GM23338 (cell line): Measurements from ENCODE around the gene SPG7. TPM values are rescaled to one million over a fixed set of nuclear protein-coding genes. Genes with fewer than 3 reads are reported as not detected.

ENCODE experiments used
- ATAC-seq: fragments of 200-7000 bp; cut with Tn5 transposase; 3 replicates; pipeline ENCODE4 v1.9.1; 2020
- DNase-seq: peaks from one replicate; pipeline ENCODE4 v3.0.0-alpha.2; 2015; ENCODE audit warnings: low spot score
- H2AFZ ChIP-seq: fragments of 200-600 bp; sonication (generic); 2 replicates; pipeline ENCODE4 v1.8.0; 2016; ENCODE audit warnings: antibody characterized with exemption, mild to moderate bottlenecking, moderate library complexity
- H3F3A ChIP-seq: fragments of 200-600 bp; sonication (generic); replicated peaks from 2 replicates; pipeline ENCODE4 v1.8.0; 2017; ENCODE audit warnings: antibody characterized with exemption, mixed run types, low read depth
- H3K27ac ChIP-seq: fragments of 200-600 bp; sonication (generic); 2 replicates; pipeline ENCODE4 v1.6.1; 2016; ENCODE audit warnings: low read depth
- H3K27me3 ChIP-seq: fragments of 200-600 bp; sonication (generic); 2 replicates; pipeline ENCODE4 v1.8.0; 2016; ENCODE audit warnings: mild to moderate bottlenecking, mixed run types, moderate library complexity; ENCODE audit not compliant: insufficient read depth
- H3K36me3 ChIP-seq: fragments of 200-600 bp; sonication (generic); 2 replicates; pipeline ENCODE4 v1.8.0; 2016; ENCODE audit warnings: mild to moderate bottlenecking; ENCODE audit not compliant: insufficient read depth
- H3K4me1 ChIP-seq: fragments of 200-600 bp; sonication (generic); 2 replicates; pipeline ENCODE4 v1.8.0; 2016; ENCODE audit warnings: mild to moderate bottlenecking, moderate library complexity; ENCODE audit not compliant: insufficient read depth
- H3K4me2 ChIP-seq: fragments of 200-600 bp; sonication (generic); 2 replicates; pipeline ENCODE4 v1.7.1; 2017; ENCODE audit warnings: mixed run types
- H3K4me3 ChIP-seq: fragments of 200-600 bp; sonication (generic); 2 replicates; pipeline ENCODE4 v1.6.1; 2016; ENCODE audit warnings: mixed run types
- H3K79me2 ChIP-seq: fragments of 200-600 bp; sonication (generic); replicated peaks from 2 replicates; pipeline ENCODE4 v1.8.0; 2017; ENCODE audit warnings: mild to moderate bottlenecking; ENCODE audit not compliant: insufficient read depth
- H3K9me2 ChIP-seq: fragments of 200-600 bp; sonication (generic); 2 replicates; pipeline ENCODE4 v1.8.0; 2017; ENCODE audit not compliant: insufficient read depth
- H4K20me1 ChIP-seq: fragments of 200-600 bp; sonication (generic); replicated peaks from 2 replicates; pipeline ENCODE4 v1.8.0; 2017; ENCODE audit warnings: mild to moderate bottlenecking; ENCODE audit not compliant: insufficient read depth
- H3K27ac Mint-ChIP-seq: 2 replicates; pipeline ENCODE4 v1.8.0; 2020; ENCODE audit warnings: inconsistent platforms, mild to moderate bottlenecking, moderate library complexity, mixed read lengths
- H3K27me3 Mint-ChIP-seq: 3 replicates; pipeline ENCODE4 v1.8.0; 2022; ENCODE audit warnings: low read depth, mild to moderate bottlenecking, moderate library complexity, mixed read lengths, inconsistent platforms; ENCODE audit not compliant: insufficient read depth, poor library complexity
- H3K36me3 Mint-ChIP-seq: 3 replicates; pipeline ENCODE4 v1.8.0; 2021; ENCODE audit warnings: low read depth, mild to moderate bottlenecking, inconsistent platforms, moderate library complexity, mixed read lengths
- H3K4me1 Mint-ChIP-seq: 3 replicates; pipeline ENCODE4 v1.8.0; 2020; ENCODE audit warnings: mild to moderate bottlenecking, inconsistent platforms, mixed read lengths
- H3K4me3 Mint-ChIP-seq: 3 replicates; pipeline ENCODE4 v1.8.0; 2021; ENCODE audit warnings: moderate library complexity, mild to moderate bottlenecking, inconsistent platforms, mixed read lengths
- H3K9me3 Mint-ChIP-seq: 3 replicates; pipeline ENCODE4 v1.8.0; 2020; ENCODE audit warnings: moderate library complexity, mild to moderate bottlenecking, inconsistent platforms, mixed read lengths
- CREB1 ChIP-seq: fragments of 250-450 bp; sonication (Bioruptor Pico); IDR thresholded peaks from 2 replicates; pipeline ENCODE4 v1.5.0; 2020; ENCODE audit warnings: low read depth, mild to moderate bottlenecking, moderate library complexity
- CTCF ChIP-seq, 2 experiments: fragments of 200-600 bp in 1 of 2; sonication (generic) in 1 of 2; conservative IDR thresholded peaks; 2 replicates each; pipeline versions ENCODE4 v1.5.1 to v1.6.1; 2016 to 2017; ENCODE audit warnings: antibody characterized with exemption in 2 of 2, low read depth in 2 of 2, mild to moderate bottlenecking in 2 of 2, moderate library complexity in 1 of 2
- ETS1 ChIP-seq: IDR thresholded peaks from 2 replicates; pipeline ENCODE4 v1.6.1; 2016; ENCODE audit warnings: antibody characterized with exemption
- EZH2 ChIP-seq: fragments of 200-600 bp; sonication (generic); IDR thresholded peaks from one replicate; pipeline ENCODE4 v1.8.0; 2017; ENCODE audit warnings: antibody characterized with exemption, mild to moderate bottlenecking, low read depth; ENCODE audit not compliant: unreplicated experiment
- EZH2phosphoT487 ChIP-seq: fragments of 200-600 bp; sonication (generic); IDR thresholded peaks from one replicate; pipeline ENCODE4 v1.8.1; 2018; ENCODE audit warnings: antibody characterized with exemption; ENCODE audit not compliant: unreplicated experiment
- JUNB ChIP-seq: IDR thresholded peaks from one replicate; pipeline ENCODE4 v1.6.1; 2016; ENCODE audit warnings: antibody characterized with exemption; ENCODE audit not compliant: unreplicated experiment
- NANOG ChIP-seq: IDR thresholded peaks from 2 replicates; pipeline ENCODE4 v1.6.1; 2016; ENCODE audit warnings: antibody characterized with exemption, borderline replicate concordance
- POLR2AphosphoS5 ChIP-seq: IDR thresholded peaks from 2 replicates; pipeline ENCODE4 v1.6.1; 2016; ENCODE audit warnings: antibody characterized with exemption, low read depth
- STAT1 ChIP-seq: IDR thresholded peaks from one replicate; pipeline ENCODE4 v1.6.1; 2016; ENCODE audit warnings: antibody characterized with exemption; ENCODE audit not compliant: unreplicated experiment
- ZNF114 ChIP-seq: fragments of 250-450 bp; sonication (Bioruptor Pico); IDR thresholded peaks from 2 replicates; pipeline ENCODE4 v1.5.0; 2020; ENCODE audit warnings: mild to moderate bottlenecking, moderate library complexity
- ZNF331 ChIP-seq: fragments of 250-450 bp; sonication (Bioruptor Pico); IDR thresholded peaks from 2 replicates; pipeline ENCODE4 v1.5.0; 2020; ENCODE audit warnings: low read depth, mild to moderate bottlenecking, moderate library complexity
- polyA plus RNA-seq: library from polyadenylated mRNA; unstranded; fragments of >200 nt; fragmentation: Nextera tagmentation; extraction: Ambion mirVana; gene quantifications from 2 replicates; pipeline ENCODE4 v1.2.1, GENCODE V29; 2016
- total RNA-seq: library from RNA; depleted of rRNA; stranded (reverse); fragments of >200 nt; shearing (Covaris generic); gene quantifications from 2 replicates; pipeline ENCODE4 v1.2.3, GENCODE V29; 2014
- TF ChIP-seq, protein P1 (sequence below): fragments of 250-450 bp; sonication (Bioruptor Pico); IDR thresholded peaks from 2 replicates; pipeline ENCODE4 v1.5.0; 2020; ENCODE audit warnings: mild to moderate bottlenecking, moderate library complexity
- TF ChIP-seq, protein P2 (sequence below): IDR thresholded peaks from one replicate; pipeline ENCODE4 v1.6.1; 2018; ENCODE audit warnings: antibody characterized with exemption; ENCODE audit not compliant: unreplicated experiment

SPG7 gene
- total and polyA plus RNA-seq, 2 experiments from 2014 or later, result 77.1 to 267 TPM

GRCh38 chr16:89458551-89458950 lies 49.7 kb upstream of the SPG7 start:
- Mint-ChIP-seq H3K27me3 (peaks cover 16% of the 10 kb centered on the region), H3K36me3 (peaks cover 49% of the 10 kb centered on the region), H3K27ac (peak overlapping the region; percentile 4), H3K4me3 (no peak overlapping the region), H3K4me1 (peaks cover 29% of the 10 kb centered on the region), H3K9me3 (peaks cover 22% of the 10 kb centered on the region; the same call in 2 of the 3 replicates)
- Histone ChIP-seq H3K4me3 (no peak overlapping the region), H3K9me2 (no peaks in the 10 kb centered on the region), H3K36me3 (no peaks in the 10 kb centered on the region), H3K79me2 (peaks cover 93% of the 10 kb centered on the region), H3F3A (peaks cover 7% of the 10 kb centered on the region; the same call in 1 of the 2 replicates), H3K27me3 (no peaks in the 10 kb centered on the region), H3K27ac (peak overlapping the region; percentile 87; the same call in 1 of the 2 replicates), H2AFZ (no peak overlapping the region), H4K20me1 (peaks cover 56% of the 10 kb centered on the region), H3K4me1 (peaks cover 10% of the 10 kb centered on the region; the same call in 1 of the 2 replicates), H3K4me2 (no peak overlapping the region)
- ATAC-seq, result no peak
- no peak for DNase-seq
- no peak for TF ChIP-seq ZNF331
- TF ChIP-seq ETS1, result no peak
- TF ChIP-seq EZH2phosphoT487, result no peak
- TF ChIP-seq, protein P1, sequence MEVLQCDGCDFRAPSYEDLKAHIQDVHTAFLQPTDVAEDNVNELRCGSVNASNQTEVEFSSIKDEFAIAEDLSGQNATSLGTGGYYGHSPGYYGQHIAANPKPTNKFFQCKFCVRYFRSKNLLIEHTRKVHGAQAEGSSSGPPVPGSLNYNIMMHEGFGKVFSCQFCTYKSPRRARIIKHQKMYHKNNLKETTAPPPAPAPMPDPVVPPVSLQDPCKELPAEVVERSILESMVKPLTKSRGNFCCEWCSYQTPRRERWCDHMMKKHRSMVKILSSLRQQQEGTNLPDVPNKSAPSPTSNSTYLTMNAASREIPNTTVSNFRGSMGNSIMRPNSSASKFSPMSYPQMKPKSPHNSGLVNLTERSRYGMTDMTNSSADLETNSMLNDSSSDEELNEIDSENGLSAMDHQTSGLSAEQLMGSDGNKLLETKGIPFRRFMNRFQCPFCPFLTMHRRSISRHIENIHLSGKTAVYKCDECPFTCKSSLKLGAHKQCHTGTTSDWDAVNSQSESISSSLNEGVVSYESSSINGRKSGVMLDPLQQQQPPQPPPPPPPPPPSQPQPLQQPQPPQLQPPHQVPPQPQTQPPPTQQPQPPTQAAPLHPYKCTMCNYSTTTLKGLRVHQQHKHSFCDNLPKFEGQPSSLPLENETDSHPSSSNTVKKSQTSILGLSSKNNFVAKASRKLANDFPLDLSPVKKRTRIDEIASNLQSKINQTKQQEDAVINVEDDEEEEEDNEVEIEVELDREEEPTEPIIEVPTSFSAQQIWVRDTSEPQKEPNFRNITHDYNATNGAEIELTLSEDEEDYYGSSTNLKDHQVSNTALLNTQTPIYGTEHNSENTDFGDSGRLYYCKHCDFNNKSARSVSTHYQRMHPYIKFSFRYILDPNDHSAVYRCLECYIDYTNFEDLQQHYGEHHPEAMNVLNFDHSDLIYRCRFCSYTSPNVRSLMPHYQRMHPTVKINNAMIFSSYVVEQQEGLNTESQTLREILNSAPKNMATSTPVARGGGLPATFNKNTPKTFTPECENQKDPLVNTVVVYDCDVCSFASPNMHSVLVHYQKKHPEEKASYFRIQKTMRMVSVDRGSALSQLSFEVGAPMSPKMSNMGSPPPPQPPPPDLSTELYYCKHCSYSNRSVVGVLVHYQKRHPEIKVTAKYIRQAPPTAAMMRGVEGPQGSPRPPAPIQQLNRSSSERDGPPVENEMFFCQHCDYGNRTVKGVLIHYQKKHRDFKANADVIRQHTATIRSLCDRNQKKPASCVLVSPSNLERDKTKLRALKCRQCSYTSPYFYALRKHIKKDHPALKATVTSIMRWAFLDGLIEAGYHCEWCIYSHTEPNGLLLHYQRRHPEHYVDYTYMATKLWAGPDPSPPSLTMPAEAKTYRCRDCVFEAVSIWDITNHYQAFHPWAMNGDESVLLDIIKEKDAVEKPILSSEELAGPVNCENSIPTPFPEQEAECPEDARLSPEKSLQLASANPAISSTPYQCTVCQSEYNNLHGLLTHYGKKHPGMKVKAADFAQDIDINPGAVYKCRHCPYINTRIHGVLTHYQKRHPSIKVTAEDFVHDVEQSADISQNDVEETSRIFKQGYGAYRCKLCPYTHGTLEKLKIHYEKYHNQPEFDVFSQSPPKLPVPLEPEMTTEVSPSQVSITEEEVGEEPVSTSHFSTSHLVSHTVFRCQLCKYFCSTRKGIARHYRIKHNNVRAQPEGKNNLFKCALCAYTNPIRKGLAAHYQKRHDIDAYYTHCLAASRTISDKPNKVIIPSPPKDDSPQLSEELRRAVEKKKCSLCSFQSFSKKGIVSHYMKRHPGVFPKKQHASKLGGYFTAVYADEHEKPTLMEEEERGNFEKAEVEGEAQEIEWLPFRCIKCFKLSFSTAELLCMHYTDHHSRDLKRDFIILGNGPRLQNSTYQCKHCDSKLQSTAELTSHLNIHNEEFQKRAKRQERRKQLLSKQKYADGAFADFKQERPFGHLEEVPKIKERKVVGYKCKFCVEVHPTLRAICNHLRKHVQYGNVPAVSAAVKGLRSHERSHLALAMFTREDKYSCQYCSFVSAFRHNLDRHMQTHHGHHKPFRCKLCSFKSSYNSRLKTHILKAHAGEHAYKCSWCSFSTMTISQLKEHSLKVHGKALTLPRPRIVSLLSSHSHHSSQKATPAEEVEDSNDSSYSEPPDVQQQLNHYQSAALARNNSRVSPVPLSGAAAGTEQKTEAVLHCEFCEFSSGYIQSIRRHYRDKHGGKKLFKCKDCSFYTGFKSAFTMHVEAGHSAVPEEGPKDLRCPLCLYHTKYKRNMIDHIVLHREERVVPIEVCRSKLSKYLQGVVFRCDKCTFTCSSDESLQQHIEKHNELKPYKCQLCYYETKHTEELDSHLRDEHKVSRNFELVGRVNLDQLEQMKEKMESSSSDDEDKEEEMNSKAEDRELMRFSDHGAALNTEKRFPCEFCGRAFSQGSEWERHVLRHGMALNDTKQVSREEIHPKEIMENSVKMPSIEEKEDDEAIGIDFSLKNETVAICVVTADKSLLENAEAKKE, result no peak
- no peak for TF ChIP-seq CREB1
- TF ChIP-seq POLR2AphosphoS5, result no peak
- no peak for TF ChIP-seq JUNB
- no peak for TF ChIP-seq NANOG
- TF ChIP-seq, protein P2, sequence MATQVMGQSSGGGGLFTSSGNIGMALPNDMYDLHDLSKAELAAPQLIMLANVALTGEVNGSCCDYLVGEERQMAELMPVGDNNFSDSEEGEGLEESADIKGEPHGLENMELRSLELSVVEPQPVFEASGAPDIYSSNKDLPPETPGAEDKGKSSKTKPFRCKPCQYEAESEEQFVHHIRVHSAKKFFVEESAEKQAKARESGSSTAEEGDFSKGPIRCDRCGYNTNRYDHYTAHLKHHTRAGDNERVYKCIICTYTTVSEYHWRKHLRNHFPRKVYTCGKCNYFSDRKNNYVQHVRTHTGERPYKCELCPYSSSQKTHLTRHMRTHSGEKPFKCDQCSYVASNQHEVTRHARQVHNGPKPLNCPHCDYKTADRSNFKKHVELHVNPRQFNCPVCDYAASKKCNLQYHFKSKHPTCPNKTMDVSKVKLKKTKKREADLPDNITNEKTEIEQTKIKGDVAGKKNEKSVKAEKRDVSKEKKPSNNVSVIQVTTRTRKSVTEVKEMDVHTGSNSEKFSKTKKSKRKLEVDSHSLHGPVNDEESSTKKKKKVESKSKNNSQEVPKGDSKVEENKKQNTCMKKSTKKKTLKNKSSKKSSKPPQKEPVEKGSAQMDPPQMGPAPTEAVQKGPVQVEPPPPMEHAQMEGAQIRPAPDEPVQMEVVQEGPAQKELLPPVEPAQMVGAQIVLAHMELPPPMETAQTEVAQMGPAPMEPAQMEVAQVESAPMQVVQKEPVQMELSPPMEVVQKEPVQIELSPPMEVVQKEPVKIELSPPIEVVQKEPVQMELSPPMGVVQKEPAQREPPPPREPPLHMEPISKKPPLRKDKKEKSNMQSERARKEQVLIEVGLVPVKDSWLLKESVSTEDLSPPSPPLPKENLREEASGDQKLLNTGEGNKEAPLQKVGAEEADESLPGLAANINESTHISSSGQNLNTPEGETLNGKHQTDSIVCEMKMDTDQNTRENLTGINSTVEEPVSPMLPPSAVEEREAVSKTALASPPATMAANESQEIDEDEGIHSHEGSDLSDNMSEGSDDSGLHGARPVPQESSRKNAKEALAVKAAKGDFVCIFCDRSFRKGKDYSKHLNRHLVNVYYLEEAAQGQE, result no peak
- no peak for TF ChIP-seq EZH2
- TF ChIP-seq ZNF114 (CRISPR knock-in tag), result no peak
- no peak for TF ChIP-seq CTCF (conservative IDR thresholded peaks at IDR 0.05; ENCODE audit: low read depth in 2 of 2)
- TF ChIP-seq STAT1, result no peak
